ENCODE data around the gene TMA7.

The TMA7 gene

DNA sequence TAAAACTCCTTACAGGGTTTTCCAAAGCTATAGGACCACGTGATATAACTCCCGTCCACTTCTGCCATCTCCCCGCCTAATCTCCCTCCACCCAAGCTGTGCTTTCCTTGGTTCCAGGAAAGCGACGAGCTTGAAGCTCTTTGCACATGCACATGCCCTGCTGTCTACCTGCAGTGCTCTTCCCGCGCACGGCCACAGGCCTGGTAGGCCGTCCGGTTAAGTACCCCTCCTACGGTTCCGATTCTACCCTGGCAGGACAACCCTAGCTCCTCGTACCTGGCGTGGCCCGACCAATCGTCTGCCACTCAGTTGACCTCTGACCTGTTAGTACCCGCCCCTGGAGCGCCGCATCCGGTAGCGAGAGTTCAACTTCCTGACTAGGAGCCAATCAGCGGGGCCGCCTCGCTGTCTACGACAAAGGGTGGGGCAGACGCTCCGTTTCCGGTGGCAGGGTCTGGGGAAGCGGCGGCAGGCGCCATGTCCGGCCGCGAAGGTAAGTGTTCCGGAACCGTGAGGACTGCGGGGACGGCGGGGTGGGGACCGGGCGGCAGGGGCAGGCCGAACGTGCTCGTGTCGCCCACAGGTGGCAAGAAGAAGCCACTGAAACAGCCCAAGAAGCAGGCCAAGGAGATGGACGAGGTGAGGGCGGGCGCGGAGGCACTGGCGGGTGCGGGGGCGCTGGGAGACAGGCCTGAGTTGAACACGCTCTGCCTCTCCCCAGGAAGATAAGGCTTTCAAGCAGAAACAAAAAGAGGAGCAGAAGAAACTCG is at the start of gene TMA7, which contains the start of gene CCDC51 (continued):
- TF ChIP-seq GLIS1 (tag by site-specific recombination; IDR thresholded peaks at IDR 0.05) (peak; percentile 36), GLIS2 (tag by site-specific recombination; IDR thresholded peaks at IDR 0.05) (0 out of 2 replicates have a peak, but pooled peaks have one; percentile 29), ZNF24 (tag by site-specific recombination; IDR thresholded peaks at IDR 0.05) (no peak), ZFHX2 (tag by site-specific recombination; conservative IDR thresholded peaks at IDR 0.05) (peak; percentile 66; the same call in 1 of the 2 replicates), TRIM28 (IDR thresholded peaks at IDR 0.05; ENCODE audit: borderline replicate concordance, low read length) (0 out of 2 replicates have a peak, but pooled peaks have one; percentile 25), ZNF2 (tag by site-specific recombination; IDR thresholded peaks at IDR 0.05) (peak; percentile 43; the same call in 1 of the 2 replicates)

DNA sequence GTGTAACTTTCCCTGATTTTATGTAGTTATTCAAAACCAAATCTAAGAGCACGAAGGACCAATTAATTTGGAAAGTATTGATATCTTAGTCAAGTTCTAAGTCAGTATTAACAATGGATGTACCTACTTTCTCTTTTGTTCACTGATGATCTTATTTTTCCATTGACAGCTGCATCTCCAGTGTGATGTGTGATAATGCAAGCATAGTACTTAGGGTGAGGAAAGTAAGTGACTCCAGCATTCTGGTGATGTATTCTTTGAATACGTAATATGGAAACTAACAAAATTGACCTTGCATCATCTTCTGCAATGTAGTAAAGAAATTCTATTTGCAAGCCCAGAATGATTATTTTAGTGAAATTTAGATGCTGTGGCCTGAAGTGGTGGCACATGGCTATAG is 45.7 kb upstream of the TMA7 start:
- no peaks in the 10 kb centered on the region for H3K9me3 ChIP-seq (ENCODE audit: control insufficient read depth, insufficient read depth, low read depth, low read length)
- TF ChIP-seq ZNF629 (tag by site-specific recombination; IDR thresholded peaks at IDR 0.05) = no peak
- TF ChIP-seq ZNF132 (tag by site-specific recombination; IDR thresholded peaks at IDR 0.05; ENCODE audit: borderline replicate concordance) = no peak
- POLR2A ChIA-PET = no interaction called here
- H3K4me3 ChIP-seq (ENCODE audit: low read depth, low read length) = no peak overlapping the region
- CTCF ChIA-PET = interaction anchor here (1.2 kb wide), 1 partner anchor 42 kb away, joined by 6 read pairs; no protein-coding TSS in a partner anchor
- H3K27ac ChIP-seq (ENCODE audit: extremely low read depth, low read depth, low read length) = no peak overlapping the region
- no peaks in the 10 kb centered on the region for H3K4me1 ChIP-seq (ENCODE audit: control insufficient read depth, insufficient read depth, low read length)
- H3K36me3 ChIP-seq (ENCODE audit: control insufficient read depth in 2 of 2, insufficient read depth in 1 of 2, low read length in 2 of 2) = no peaks in the 10 kb centered on the region

GRCh38 chr3:48395714-48396113 is 44.3 kb upstream of the TMA7 start:
- Histone ChIP-seq H3K9me3 (ENCODE audit: control insufficient read depth, insufficient read depth, low read depth, low read length) (no peaks in the 10 kb centered on the region), H3K4me1 (ENCODE audit: control insufficient read depth, insufficient read depth, low read length) (no peaks in the 10 kb centered on the region), H3K4me3 (ENCODE audit: low read depth, low read length) (no peak overlapping the region), H3K27ac (ENCODE audit: extremely low read depth, low read depth, low read length) (no peak overlapping the region), H3K36me3 (ENCODE audit: control insufficient read depth in 2 of 2, insufficient read depth in 1 of 2, low read length in 2 of 2) (no peaks in the 10 kb centered on the region)
- TF ChIP-seq BCL11A (tag by site-specific recombination; IDR thresholded peaks at IDR 0.05; ENCODE audit: low read depth) (no peak), PRDM2 (tag by site-specific recombination; IDR thresholded peaks at IDR 0.05; ENCODE audit: borderline replicate concordance) (no peak), ZNF514 (tag by site-specific recombination; IDR thresholded peaks at IDR 0.05) (no peak), ZNF701 (tag by site-specific recombination; IDR thresholded peaks at IDR 0.05) (no peak), ZFP69B (tag by site-specific recombination; IDR thresholded peaks at IDR 0.05) (no peak), ZNF211 (tag by site-specific recombination; IDR thresholded peaks at IDR 0.05; ENCODE audit: low read depth) (no peak)
- TF ChIP-seq, protein P1, sequence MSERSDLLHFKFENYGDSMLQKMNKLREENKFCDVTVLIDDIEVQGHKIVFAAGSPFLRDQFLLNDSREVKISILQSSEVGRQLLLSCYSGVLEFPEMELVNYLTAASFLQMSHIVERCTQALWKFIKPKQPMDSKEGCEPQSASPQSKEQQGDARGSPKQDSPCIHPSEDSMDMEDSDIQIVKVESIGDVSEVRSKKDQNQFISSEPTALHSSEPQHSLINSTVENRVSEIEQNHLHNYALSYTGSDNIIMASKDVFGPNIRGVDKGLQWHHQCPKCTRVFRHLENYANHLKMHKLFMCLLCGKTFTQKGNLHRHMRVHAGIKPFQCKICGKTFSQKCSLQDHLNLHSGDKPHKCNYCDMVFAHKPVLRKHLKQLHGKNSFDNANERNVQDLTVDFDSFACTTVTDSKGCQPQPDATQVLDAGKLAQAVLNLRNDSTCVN (tag by site-specific recombination; optimal IDR thresholded peaks at IDR 0.05) = no peak
- ChIA-PET POLR2A (interaction anchor here (0.7 kb wide), 1 partner anchor 590 kb away, joined by 9 read pairs; no protein-coding TSS in a partner anchor), CTCF (interaction anchor here (0.6 to 2.3 kb wide), 3 partner anchors 11 to 103 kb away, joined by 3 to 11 read pairs (median 3); no protein-coding TSS in a partner anchor)
